T-helper 2 cell treated with Interferon-gamma antibody and Interleukin-4, amounts not matched to agents 100 ng/mL and 5 ng/mL, for 36 hours (primary cell): ENCODE data around the gene TMEFF1. TPM values are rescaled to one million over a fixed set of nuclear protein-coding genes. Genes with fewer than 3 reads are reported as not detected.

Experiments
- intact Hi-C: fragments of 100-400 bp; cut with micrococcal nuclease; formaldehyde crosslinking; loops from one replicate; pipeline ENCODE4 v1.15.1; 2023
- total RNA-seq: library from RNA; stranded (reverse); gene quantifications from 2 replicates; pipeline ENCODE4 v1.2.3, GENCODE V29; 2022

The TMEFF1 gene
- total RNA-seq, 1 donor from 2014 or later, result 0.27 TPM

- intact Hi-C loops, result no loop called here
These were observed 26.9 kb upstream of the TMEFF1 start for GRCh38 chr9:100445903-100446549.

- intact Hi-C loops, result no loop called here
These were observed 25.9 kb upstream of the TMEFF1 start for GRCh38 chr9:100447041-100447440.

- intact Hi-C loops, result no loop called here
These were observed 24.7 kb upstream of the TMEFF1 start for GRCh38 chr9:100448266-100448665.

- intact Hi-C loops, result no loop called here
These were observed 23.5 kb upstream of the TMEFF1 start for GRCh38 chr9:100449420-100449819.

GRCh38 chr9:100452894-100453293, 20.1 kb upstream of the TMEFF1 start:
- intact Hi-C loops, result no loop called here

- intact Hi-C loops, result no loop called here
These were observed 17.5 kb upstream of the TMEFF1 start for GRCh38 chr9:100455470-100455869.

- intact Hi-C loops, result no loop called here
These were observed 15.4 kb upstream of the TMEFF1 start for GRCh38 chr9:100457517-100457916.

GRCh38 chr9:100459963-100460362, 13.0 kb upstream of the TMEFF1 start:
- intact Hi-C loops, result no loop called here

GRCh38 chr9:100465274-100465673, 7.7 kb upstream of the TMEFF1 start:
- intact Hi-C loops, result no loop called here

- intact Hi-C loops, result no loop called here
These were observed 7.2 kb upstream of the TMEFF1 start for GRCh38 chr9:100465761-100466160.

- intact Hi-C loops, result no loop called here
These were observed 6.6 kb upstream of the TMEFF1 start for GRCh38 chr9:100466171-100466828.

GRCh38 chr9:100466829-100467221, 6.1 kb upstream of the TMEFF1 start:
- intact Hi-C loops, result no loop called here

- intact Hi-C loops, result no loop called here
These were observed 4.9 kb upstream of the TMEFF1 start for GRCh38 chr9:100468041-100468440.

- intact Hi-C loops, result no loop called here
These were observed 681 bp upstream of the TMEFF1 start for GRCh38 chr9:100472268-100472667.

GRCh38 chr9:100473276-100474081, 530 bp downstream of the TMEFF1 start:
- intact Hi-C loops, result loop anchor here (1.0 kb wide), 1 partner anchor 46 kb away; the partner anchor contains the start of gene MSANTD3

- intact Hi-C loops, result no loop called here
These were observed 1.4 kb downstream of the TMEFF1 start for GRCh38 chr9:100474082-100474923.

GRCh38 chr9:100474924-100475276, 2.0 kb downstream of the TMEFF1 start:
- intact Hi-C loops, result no loop called here

- intact Hi-C loops, result no loop called here
These were observed 4.3 kb downstream of the TMEFF1 start for GRCh38 chr9:100477241-100477640.

- intact Hi-C loops, result no loop called here
These were observed 5.2 kb downstream of the TMEFF1 start for GRCh38 chr9:100478192-100478591.

- intact Hi-C loops, result no loop called here
These were observed 6.9 kb downstream of the TMEFF1 start for GRCh38 chr9:100479820-100480219.

- intact Hi-C loops, result no loop called here
These were observed 12.2 kb downstream of the TMEFF1 start for GRCh38 chr9:100485196-100485595.
